ENCODE data around the gene TNRC18. TPM values are rescaled to one million over a fixed set of nuclear protein-coding genes. Genes with fewer than 3 reads are reported as not detected.

TNRC18 gene
- polyA plus RNA-seq, 1 of the 3 experiments (the other 2 are of a cell fraction), result 34.4 TPM

- WGBS (ENCODE audit: low lambda C conversion rate), result 84% methylated on average over 17 of the region's 20 CpGs
- CTCF ChIA-PET, result interaction anchor here (0.7 to 4.3 kb wide), 9 partner anchors 12 to 177 kb away, joined by 3 to 34 read pairs (median 3); no protein-coding TSS in a partner anchor
Observed at GRCh38 chr7:5382281-5382892, 41.2 kb downstream of the TNRC18 start.

GRCh38 chr7:5381071-5381772 lies 42.4 kb downstream of the TNRC18 start:
- peaks cover 4% of the 10 kb centered on the region for H3F3A ChIP-seq (replicated peaks; ENCODE audit: insufficient read depth)
- H3K9ac ChIP-seq, result no peak overlapping the region
- WGBS (ENCODE audit: low lambda C conversion rate), result 94% methylated on average over 9 of the region's 11 CpGs
- CTCF ChIA-PET, result interaction anchor here (1.4 to 4.3 kb wide), 2 partner anchors 16 to 141 kb away, joined by 6 to 34 read pairs; no protein-coding TSS in a partner anchor
- H3K4me3 ChIP-seq (ENCODE audit: low read depth in 2 of 2, low read length in 1 of 2), result no peak overlapping the region
- no peak overlapping the region for H3K4me2 ChIP-seq
- POLR2A ChIA-PET, result no interaction called here
- no peak for TF ChIP-seq MEF2A (IDR thresholded peaks at IDR 0.05; ENCODE audit: borderline replicate concordance, low read depth)
- TF ChIP-seq MAX (IDR thresholded peaks at IDR 0.05; ENCODE audit: low read depth), result no peak
- no peak for TF ChIP-seq JUND (IDR thresholded peaks at IDR 0.05)
- no peak for TF ChIP-seq TEAD4 (IDR thresholded peaks at IDR 0.05; ENCODE audit: borderline replicate concordance, insufficient read depth)
- no peak for TF ChIP-seq TAF1 (IDR thresholded peaks at IDR 0.05; ENCODE audit: borderline replicate concordance, low read depth, low read length)
- TF ChIP-seq RFX5 (IDR thresholded peaks at IDR 0.05; ENCODE audit: low read length), result no peak
- no peak for TF ChIP-seq FOXM1 (IDR thresholded peaks at IDR 0.05; ENCODE audit: low read depth)
- no peak for TF ChIP-seq MXI1 (IDR thresholded peaks at IDR 0.05; ENCODE audit: low read depth, low read length)
- TF ChIP-seq EZH2phosphoT487 (IDR thresholded peaks at IDR 0.05; ENCODE audit: borderline replicate concordance, low read depth), result no peak
- TF ChIP-seq EP300 (IDR thresholded peaks at IDR 0.05; ENCODE audit: borderline replicate concordance in 1 of 2, low read depth in 1 of 2, low read length in 1 of 2), result no peak
- TF ChIP-seq NRF1 (IDR thresholded peaks at IDR 0.05; ENCODE audit: low read depth, low read length), result no peak
- no peak for TF ChIP-seq SIN3A (IDR thresholded peaks at IDR 0.05; ENCODE audit: borderline replicate concordance, low read depth, low read length)
- TF ChIP-seq ELF1 (IDR thresholded peaks at IDR 0.05), result no peak
- TF ChIP-seq POLR2AphosphoS5 (IDR thresholded peaks at IDR 0.05; ENCODE audit: low read depth, low read length), result no peak
- no peak for TF ChIP-seq YY1 (IDR thresholded peaks at IDR 0.05; ENCODE audit: low read depth)
- H3K36me3 ChIP-seq (replicated peaks in 1 of 2; ENCODE audit: control insufficient read depth in 1 of 2, insufficient read depth in 2 of 2, low read length in 1 of 2), result peaks cover 8 to 10% of the 10 kb centered on the region in 2 experiments
- peaks cover 11 to 13% of the 10 kb centered on the region in 2 experiments; a peak in 2 of 4 replicates for H3K4me1 ChIP-seq (ENCODE audit: control insufficient read depth in 1 of 2, insufficient read depth in 2 of 2, low read depth in 1 of 2, low read length in 1 of 2)
- DNase-seq, result no peak
- no peak overlapping the region for H3K27ac ChIP-seq (ENCODE audit: low read depth in 2 of 2, low read length in 1 of 2)
- H3K9me2 ChIP-seq, result no peaks in the 10 kb centered on the region
- H2AFZ ChIP-seq (ENCODE audit: low read depth), result no peak overlapping the region
- peaks cover 98% of the 10 kb centered on the region for H4K20me1 ChIP-seq (ENCODE audit: insufficient read depth)
- no peaks in the 10 kb centered on the region for H3K27me3 ChIP-seq (ENCODE audit: insufficient read depth)
- no peaks in the 10 kb centered on the region for H3K9me3 ChIP-seq
- H3K79me2 ChIP-seq (ENCODE audit: insufficient read depth), result peaks cover 100% of the 10 kb centered on the region

More at GRCh38 chr7:5382281-5382892, 41.2 kb downstream of the TNRC18 start:
- Histone ChIP-seq H2AFZ (ENCODE audit: low read depth) (no peak overlapping the region), H3K9ac (no peak overlapping the region), H3K27me3 (ENCODE audit: insufficient read depth) (no peaks in the 10 kb centered on the region), H3K36me3 (replicated peaks in 1 of 2; ENCODE audit: control insufficient read depth in 1 of 2, insufficient read depth in 2 of 2, low read length in 1 of 2) (peaks cover 5 to 18% of the 10 kb centered on the region in 2 experiments), H3K9me2 (no peaks in the 10 kb centered on the region), H4K20me1 (ENCODE audit: insufficient read depth) (peaks cover 99% of the 10 kb centered on the region), H3K79me2 (ENCODE audit: insufficient read depth) (peaks cover 100% of the 10 kb centered on the region), H3K4me2 (no peak overlapping the region), H3K27ac (ENCODE audit: low read depth in 2 of 2, low read length in 1 of 2) (peak overlapping the region in 1 of 2 experiments; percentile 5; a peak in 1 of 4 replicates), H3K4me3 (ENCODE audit: low read depth in 2 of 2, low read length in 1 of 2) (no peak overlapping the region; a peak in 1 of 4 replicates), H3K9me3 (no peaks in the 10 kb centered on the region), H3F3A (replicated peaks; ENCODE audit: insufficient read depth) (peaks cover 7% of the 10 kb centered on the region), H3K4me1 (ENCODE audit: control insufficient read depth in 1 of 2, insufficient read depth in 2 of 2, low read depth in 1 of 2, low read length in 1 of 2) (peaks cover 11 to 13% of the 10 kb centered on the region in 2 experiments; a peak in 2 of 4 replicates)
- POLR2A ChIA-PET, result interaction anchor here (0.6 to 1.0 kb wide), 2 partner anchors 25 to 66 kb away, joined by 4 to 5 read pairs; no protein-coding TSS in a partner anchor
- TF ChIP-seq FOXJ3 (CRISPR knock-in tag; IDR thresholded peaks at IDR 0.05) (no peak), MXI1 (IDR thresholded peaks at IDR 0.05; ENCODE audit: low read depth, low read length) (0 out of 2 replicates have a peak, but pooled peaks have one; percentile 12)
- peak; percentile 97 for DNase-seq

Data from SK-N-SH (cell line).